HG02840 (cell line): ENCODE data around the gene TYRO3.

Experiments
- ATAC-seq: cut with Tn5 transposase; IDR thresholded peaks from one replicate; pipeline ENCODE4 v1.9.1; 2021; ENCODE audit warnings: mild to moderate bottlenecking, moderate library complexity, moderate number of reproducible peaks; ENCODE audit not compliant: unreplicated experiment, low FRiP score

Gene TYRO3

GRCh38 chr15:41558400-41559238, at the start of gene TYRO3:
Gene TYRO3 (plus strand): TSS chr15:41559212. CDS start chr15:41559258, 46 bp downstream.
- no peak for ATAC-seq

- no peak for ATAC-seq
These were observed 48.3 kb upstream of the TYRO3 start for GRCh38 chr15:41510728-41511127.

GRCh38 chr15:41511331-41511898, 47.6 kb upstream of the TYRO3 start:
- no peak for ATAC-seq

- ATAC-seq = no peak
These were observed 47.1 kb upstream of the TYRO3 start for GRCh38 chr15:41511899-41512369.

GRCh38 chr15:41512512-41512939, 46.5 kb upstream of the TYRO3 start:
- ATAC-seq = no peak

GRCh38 chr15:41512940-41513505, 46.0 kb upstream of the TYRO3 start:
- ATAC-seq = no peak

- ATAC-seq = no peak
These were observed 45.3 kb upstream of the TYRO3 start, which contains the start of gene LTK for GRCh38 chr15:41513506-41514227. Gene LTK (minus strand): TSS chr15:41513827. CDS start chr15:41513709, 118 bp downstream.

- no peak for ATAC-seq
These were observed 41.0 kb upstream of the TYRO3 start for GRCh38 chr15:41517895-41518449.

GRCh38 chr15:41520636-41521035, 38.4 kb upstream of the TYRO3 start:
- ATAC-seq = no peak

GRCh38 chr15:41521614-41522013, 37.4 kb upstream of the TYRO3 start:
- no peak for ATAC-seq

- ATAC-seq = no peak
These were observed 35.9 kb upstream of the TYRO3 start for GRCh38 chr15:41523097-41523496.

- ATAC-seq = no peak
These were observed 28.6 kb upstream of the TYRO3 start for GRCh38 chr15:41530363-41530956.

- ATAC-seq = no peak
These were observed 23.5 kb upstream of the TYRO3 start for GRCh38 chr15:41535544-41535943.

GRCh38 chr15:41536866-41537265, 22.1 kb upstream of the TYRO3 start:
- no peak for ATAC-seq

GRCh38 chr15:41543521-41543870, 15.5 kb upstream of the TYRO3 start:
- ATAC-seq = no peak

- ATAC-seq = no peak
These were observed 14.4 kb upstream of the TYRO3 start for GRCh38 chr15:41544650-41545015.

GRCh38 chr15:41545218-41545617, 13.8 kb upstream of the TYRO3 start:
- no peak for ATAC-seq

GRCh38 chr15:41546851-41547786, 11.9 kb upstream of the TYRO3 start:
- ATAC-seq = no peak
